Right lobe of liver (tissue), 6 donors: ENCODE data around the gene ADCY5. TPM values are rescaled to one million over a fixed set of nuclear protein-coding genes. Genes with fewer than 3 reads are reported as not detected.

Experiments used
- ATAC-seq, 4 donors: fragments of 200-7000 bp; cut with Tn5 transposase; one replicate each; pipeline ENCODE4 v1.9.1; 2020; ENCODE audit warnings: mild to moderate bottlenecking in 4 of 4, moderate library complexity in 4 of 4
- DNase-seq, 3 donors: peaks; one replicate each; pipeline ENCODE4 v3.0.0-alpha.2; 2020
- H3K27ac ChIP-seq, 3 donors: fragments of 200-600 bp; one replicate each; pipeline ENCODE4 v1.8.0; 2022
- H3K27me3 ChIP-seq, 2 donors: fragments of 200-600 bp; one replicate each; pipeline ENCODE4 v1.8.0; 2022
- H3K36me3 ChIP-seq, 4 donors: fragments of 200-600 bp; sonication (generic) in 1 of 4; one replicate each; pipeline versions ENCODE4 v1.5.1 to v1.8.0; 2017 to 2022; ENCODE audit warnings: control low read depth in 1 of 4
- H3K4me1 ChIP-seq, 4 donors: fragments of 200-600 bp; sonication (generic) in 1 of 4; one replicate each; pipeline versions ENCODE4 v1.5.1 to v1.8.0; 2017 to 2022; ENCODE audit warnings: control low read depth in 1 of 4
- H3K4me3 ChIP-seq, 3 donors: fragments of 200-600 bp; one replicate each; pipeline ENCODE4 v1.8.0; 2022
- H3K9me3 ChIP-seq, 4 donors: fragments of 200-600 bp; sonication (generic) in 1 of 4; one replicate each; pipeline versions ENCODE4 v1.5.1 to v1.8.0; 2017 to 2022; ENCODE audit warnings: control low read depth in 1 of 4
- POLR2A ChIP-seq: fragments of 450-650 bp; IDR thresholded peaks from one replicate; pipeline ENCODE4 v1.6.1; 2017; ENCODE audit warnings: antibody characterized with exemption, mild to moderate bottlenecking
- WGBS: methylation state at CpG from one replicate; pipeline ENCODE4 v1.1.6; 2018; ENCODE audit warnings: low coverage, low lambda C conversion rate; ENCODE audit not compliant: insufficient coverage; ENCODE audit errors: missing lambda C conversion rate; 5-methylcytosine and 5-hydroxymethylcytosine counted together
- intact Hi-C, 2 donors: fragments of 100-400 bp; cut with DNase I; formaldehyde crosslinking; loops; one replicate each; pipeline versions ENCODE4 v1.11.2 to v1.14.1; 2022
- total RNA-seq, 6 experiments: library from RNA; depleted of rRNA in 2 of 6; stranded (reverse); fragments of >200 nt in 2 of 6; fragmentation: NEBNext Ultra II Directional in 3 of 6; extraction: Animal tissue kit (Norgen Biotek cat#: 25700) in 3 of 6; gene quantifications; one replicate each; pipeline versions ENCODE4 v1.1.0 to v1.2.4, GENCODE V29; 2016 to 2023
- TF ChIP-seq, protein P1 (sequence below), 4 donors: fragments of 200-600 bp in 3 of 4; fragments of 450-650 bp in 1 of 4; IDR thresholded peaks; one replicate each; pipeline versions ENCODE4 v1.5.1 to v1.8.0; 2016 to 2022; ENCODE audit warnings: antibody characterized with exemption in 4 of 4, mild to moderate bottlenecking in 2 of 4
- donor health status: DM: no; HTN: yes; CAD: no.
- donor health status: DM: no; HTN: no; CAD: no.
- donor health status: DM: no; HTN: no; CAD: no.
- donor health status: DM: no; HTN: yes; CAD: no.
- donor health status: DM: no; HTN: yes; CAD: no.

The ADCY5 gene
- total RNA-seq, 6 experiments from 2014 or later, result 1.9 to 3.7 (median 2.7) TPM

DNA sequence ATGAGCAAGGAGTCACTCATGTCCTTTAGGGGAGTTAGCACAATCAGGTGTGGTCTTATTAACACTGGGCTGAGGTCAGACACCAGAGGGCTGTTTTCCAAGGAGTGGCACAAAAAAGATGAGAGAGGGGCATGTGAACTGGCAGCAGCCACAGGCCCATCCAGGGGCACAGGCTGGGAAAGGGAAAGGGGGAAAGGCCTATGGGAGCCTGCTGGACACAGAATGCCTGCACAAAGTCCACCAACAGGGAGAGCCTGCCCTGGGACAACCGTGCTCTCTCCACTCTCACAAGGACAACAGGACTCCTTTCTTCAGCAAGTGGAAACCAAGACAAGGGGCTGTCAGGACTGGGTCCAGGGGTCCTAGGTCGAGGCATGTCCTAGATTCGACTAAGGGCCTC lies 109.6 kb downstream of the ADCY5 start:
- H3K4me1 ChIP-seq, result no peaks in the 10 kb centered on the region
- intact Hi-C loops, result no loop called here
- 83% methylated on average over 2 of the region's 3 CpGs for WGBS
- H3K27ac ChIP-seq, result no peak overlapping the region
- no peak for ATAC-seq
- DNase-seq, result no peak
- H3K36me3 ChIP-seq, result no peaks in the 10 kb centered on the region
- no peaks in the 10 kb centered on the region for H3K27me3 ChIP-seq
- TF ChIP-seq, protein P1, sequence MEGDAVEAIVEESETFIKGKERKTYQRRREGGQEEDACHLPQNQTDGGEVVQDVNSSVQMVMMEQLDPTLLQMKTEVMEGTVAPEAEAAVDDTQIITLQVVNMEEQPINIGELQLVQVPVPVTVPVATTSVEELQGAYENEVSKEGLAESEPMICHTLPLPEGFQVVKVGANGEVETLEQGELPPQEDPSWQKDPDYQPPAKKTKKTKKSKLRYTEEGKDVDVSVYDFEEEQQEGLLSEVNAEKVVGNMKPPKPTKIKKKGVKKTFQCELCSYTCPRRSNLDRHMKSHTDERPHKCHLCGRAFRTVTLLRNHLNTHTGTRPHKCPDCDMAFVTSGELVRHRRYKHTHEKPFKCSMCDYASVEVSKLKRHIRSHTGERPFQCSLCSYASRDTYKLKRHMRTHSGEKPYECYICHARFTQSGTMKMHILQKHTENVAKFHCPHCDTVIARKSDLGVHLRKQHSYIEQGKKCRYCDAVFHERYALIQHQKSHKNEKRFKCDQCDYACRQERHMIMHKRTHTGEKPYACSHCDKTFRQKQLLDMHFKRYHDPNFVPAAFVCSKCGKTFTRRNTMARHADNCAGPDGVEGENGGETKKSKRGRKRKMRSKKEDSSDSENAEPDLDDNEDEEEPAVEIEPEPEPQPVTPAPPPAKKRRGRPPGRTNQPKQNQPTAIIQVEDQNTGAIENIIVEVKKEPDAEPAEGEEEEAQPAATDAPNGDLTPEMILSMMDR (IDR thresholded peaks at IDR 0.05), result no peak
- TF ChIP-seq POLR2A, result no peak
- H3K4me3 ChIP-seq, result no peak overlapping the region
- no peaks in the 10 kb centered on the region for H3K9me3 ChIP-seq

- Histone ChIP-seq H3K27me3 (no peaks in the 10 kb centered on the region), H3K36me3 (no peaks in the 10 kb centered on the region), H3K4me3 (no peak overlapping the region), H3K4me1 (no peaks in the 10 kb centered on the region), H3K27ac (no peak overlapping the region), H3K9me3 (no peaks in the 10 kb centered on the region)
- DNase-seq (peak in 1 of 3 donors; percentile 27), ATAC-seq (no peak)
- intact Hi-C loops, result no loop called here
- WGBS, result 49% methylated on average over 2 of the region's 5 CpGs
- TF ChIP-seq POLR2A, result no peak
- TF ChIP-seq, protein P1 (IDR thresholded peaks at IDR 0.05), result no peak
These were observed 110.2 kb downstream of the ADCY5 start for GRCh38 chr3:123338620-123339061.

DNA sequence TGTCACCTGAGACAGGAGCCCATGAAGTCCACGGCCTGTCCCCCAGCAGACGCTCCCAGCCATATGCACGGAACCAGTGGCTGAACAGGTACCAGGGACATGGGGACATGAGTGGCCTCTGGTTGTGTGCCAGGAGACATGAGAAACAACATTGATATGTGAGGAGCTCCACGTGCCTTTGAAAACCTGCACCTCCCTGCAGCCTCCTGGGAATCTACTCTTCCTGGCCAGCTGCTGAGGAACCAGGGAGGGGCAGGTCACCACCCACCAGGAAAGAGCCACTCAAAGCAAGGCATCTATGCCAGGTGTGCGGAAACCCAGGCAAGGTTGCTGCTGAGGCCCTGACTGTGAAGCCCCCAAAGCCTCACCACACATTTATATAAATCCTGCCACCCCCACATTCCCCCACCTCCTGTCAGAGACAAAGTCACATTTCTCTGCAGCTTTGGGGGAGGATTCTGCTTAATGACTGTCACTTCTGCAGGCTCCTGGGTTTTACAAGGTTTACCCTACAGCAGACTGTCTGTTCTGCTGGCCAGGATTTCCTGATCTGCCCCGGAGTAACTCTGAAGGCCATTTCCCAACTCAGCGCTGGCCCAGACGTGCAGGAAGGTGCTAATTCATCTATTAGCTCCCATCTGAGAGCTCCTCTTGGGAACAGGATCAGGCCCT lies 110.8 kb downstream of the ADCY5 start:
- H3K27me3 ChIP-seq, result no peaks in the 10 kb centered on the region
- H3K27ac ChIP-seq, result no peak overlapping the region
- intact Hi-C loops, result no loop called here
- WGBS, result 50% methylated on average over 3 of the region's 8 CpGs
- DNase-seq (peak in 1 of 3 donors; percentile 49), ATAC-seq (no peak)
- H3K36me3 ChIP-seq, result no peaks in the 10 kb centered on the region
- H3K9me3 ChIP-seq, result no peaks in the 10 kb centered on the region
- H3K4me1 ChIP-seq, result no peaks in the 10 kb centered on the region
- H3K4me3 ChIP-seq, result no peak overlapping the region
- TF ChIP-seq, protein P1 (IDR thresholded peaks at IDR 0.05), result no peak
- TF ChIP-seq POLR2A, result no peak

DNA sequence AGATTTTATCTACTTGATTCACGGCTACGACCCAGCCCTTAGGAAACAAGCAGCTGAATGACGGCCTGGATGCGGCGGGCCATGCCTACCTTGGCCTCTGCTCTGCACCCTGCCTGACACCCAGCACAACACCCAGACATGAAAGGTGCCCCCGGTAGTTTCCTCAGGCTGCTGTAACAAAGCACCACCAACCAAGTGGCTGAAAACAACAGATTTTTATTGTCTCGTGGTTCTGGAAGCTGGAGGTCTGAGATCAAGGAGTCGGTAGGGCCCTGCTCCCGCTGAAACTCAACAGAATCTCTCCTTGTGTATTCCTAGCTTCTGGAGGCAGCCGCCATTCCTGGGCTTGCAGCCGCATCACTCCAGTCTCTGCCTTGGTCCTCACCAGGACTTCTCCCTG lies 111.7 kb downstream of the ADCY5 start:
- no peak overlapping the region for H3K27ac ChIP-seq
- intact Hi-C loops, result no loop called here
- ATAC-seq (no peak), DNase-seq (no peak)
- no peak overlapping the region for H3K4me3 ChIP-seq
- TF ChIP-seq, protein P1 (IDR thresholded peaks at IDR 0.05), result no peak
- no peak for TF ChIP-seq POLR2A
- H3K36me3 ChIP-seq, result no peaks in the 10 kb centered on the region
- WGBS, result 89% methylated on average over 4 of the region's 11 CpGs
- H3K27me3 ChIP-seq, result no peaks in the 10 kb centered on the region
- H3K4me1 ChIP-seq, result no peaks in the 10 kb centered on the region
- no peaks in the 10 kb centered on the region for H3K9me3 ChIP-seq
